GM18498 (cell line): ENCODE data around the gene GTF3C5.
A peak's percentile ranks its signal among the peaks of the same experiment; 100 is the strongest.
"Not testable (repeated sequence)": the region's sequence is repeated elsewhere in the genome, so short reads cannot be mapped to it uniquely, and the experiment has no call there.

Experiments used
- ATAC-seq: cut with Tn5 transposase; IDR thresholded peaks from one replicate; pipeline ENCODE4 v1.9.1; 2021; ENCODE audit warnings: mild to moderate bottlenecking, moderate library complexity; ENCODE audit not compliant: unreplicated experiment

The GTF3C5 gene, protein sequence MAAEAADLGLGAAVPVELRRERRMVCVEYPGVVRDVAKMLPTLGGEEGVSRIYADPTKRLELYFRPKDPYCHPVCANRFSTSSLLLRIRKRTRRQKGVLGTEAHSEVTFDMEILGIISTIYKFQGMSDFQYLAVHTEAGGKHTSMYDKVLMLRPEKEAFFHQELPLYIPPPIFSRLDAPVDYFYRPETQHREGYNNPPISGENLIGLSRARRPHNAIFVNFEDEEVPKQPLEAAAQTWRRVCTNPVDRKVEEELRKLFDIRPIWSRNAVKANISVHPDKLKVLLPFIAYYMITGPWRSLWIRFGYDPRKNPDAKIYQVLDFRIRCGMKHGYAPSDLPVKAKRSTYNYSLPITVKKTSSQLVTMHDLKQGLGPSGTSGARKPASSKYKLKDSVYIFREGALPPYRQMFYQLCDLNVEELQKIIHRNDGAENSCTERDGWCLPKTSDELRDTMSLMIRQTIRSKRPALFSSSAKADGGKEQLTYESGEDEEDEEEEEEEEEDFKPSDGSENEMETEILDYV

DNA sequence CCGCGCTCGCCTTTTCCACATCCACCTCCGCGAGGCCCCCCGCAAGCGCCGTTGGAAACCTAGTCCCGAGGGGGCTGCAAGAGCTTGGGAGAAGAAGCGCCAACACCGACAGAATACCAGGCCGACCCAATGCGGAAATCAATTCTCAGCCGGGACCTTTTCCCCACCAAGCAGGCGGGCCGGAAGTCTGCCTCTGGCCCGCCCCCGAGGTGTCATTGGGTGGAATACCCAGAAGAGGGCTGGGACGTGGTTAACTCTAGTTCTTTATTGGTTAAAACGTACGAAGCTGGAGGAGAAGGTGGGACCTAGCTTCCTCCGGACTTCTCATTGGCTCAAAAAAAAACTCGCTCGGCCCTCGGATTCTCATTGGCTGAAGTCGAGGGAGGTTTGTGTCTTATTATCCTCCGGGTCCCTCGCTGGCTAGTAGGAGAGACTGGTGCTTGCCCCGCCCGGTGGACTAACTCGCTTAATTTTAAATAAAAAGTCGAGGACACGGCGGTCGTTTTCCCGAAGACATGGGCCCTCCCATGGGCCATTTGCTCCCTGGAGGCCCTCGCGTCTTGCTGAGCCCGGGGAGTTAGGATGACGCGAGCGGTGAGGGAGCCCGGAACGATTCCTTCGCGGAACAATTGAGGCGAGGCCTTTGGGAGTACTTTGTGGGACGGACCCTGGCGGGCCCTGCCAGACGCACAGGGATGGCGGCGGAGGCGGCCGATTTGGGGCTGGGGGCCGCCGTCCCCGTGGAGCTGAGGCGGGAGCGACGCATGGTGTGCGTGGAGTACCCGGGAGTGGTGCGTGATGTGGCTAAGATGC, at the start of gene GTF3C5:
GTF3C5 (plus strand) TSS at position 681 of the 813 bp plus-strand sequence; CDS start at position 696, 15 bp downstream.
- ATAC-seq: peak; percentile 91

DNA sequence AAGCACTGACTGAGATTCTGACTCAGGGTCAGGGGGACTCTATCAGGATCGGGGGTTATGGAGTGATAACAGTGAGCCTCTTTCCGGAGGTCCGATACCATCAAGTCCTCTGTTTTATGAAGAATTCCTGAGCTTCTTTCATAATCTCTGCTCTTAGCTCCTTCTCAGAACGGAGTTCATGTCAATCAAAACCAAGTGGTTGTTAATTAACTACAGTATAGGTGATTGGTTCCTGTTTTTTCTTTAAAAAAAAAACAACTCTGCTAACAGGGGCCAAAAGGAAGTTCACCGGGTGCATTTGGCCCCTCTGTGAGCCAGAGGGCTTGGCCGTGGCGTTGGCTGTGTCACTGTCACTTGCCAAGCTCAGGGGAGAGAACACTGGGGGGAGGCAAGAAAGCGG, 48.3 kb upstream of the GTF3C5 start:
- no peak for ATAC-seq

DNA sequence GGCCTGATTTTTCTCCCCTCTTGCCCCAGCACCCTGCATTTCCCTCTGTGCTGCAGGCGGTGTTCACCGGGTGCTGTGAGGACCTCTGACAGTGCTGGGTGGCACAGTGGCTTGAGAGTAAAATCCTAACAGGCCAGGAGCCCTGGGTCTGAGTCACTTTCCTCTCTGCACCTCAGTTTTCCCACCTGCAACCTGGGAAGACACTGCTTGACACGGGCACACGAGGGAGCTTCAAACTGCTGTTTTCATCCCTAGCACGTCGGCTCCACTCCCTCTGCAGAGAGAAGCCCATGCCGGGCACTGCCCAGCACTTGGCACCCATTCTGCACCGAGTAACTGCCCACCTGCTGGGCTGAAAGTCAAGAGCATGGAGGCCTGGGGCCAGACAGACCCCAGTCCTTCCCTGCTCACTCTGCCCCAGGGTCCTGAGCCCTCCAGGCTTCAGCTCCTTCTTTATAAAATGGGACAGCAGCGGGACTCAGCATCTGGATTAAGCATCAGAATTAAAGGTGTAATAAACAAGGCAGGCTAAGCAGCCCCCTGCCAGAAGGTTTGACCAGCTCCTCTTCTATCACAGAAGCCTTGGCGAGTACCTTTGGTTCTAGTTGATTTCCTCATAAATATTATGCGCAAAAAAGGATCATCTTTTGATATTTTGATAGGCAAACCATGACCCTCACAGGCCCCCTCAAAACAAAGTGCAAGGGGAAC, 47.2 kb upstream of the GTF3C5 start:
- no peak for ATAC-seq

DNA sequence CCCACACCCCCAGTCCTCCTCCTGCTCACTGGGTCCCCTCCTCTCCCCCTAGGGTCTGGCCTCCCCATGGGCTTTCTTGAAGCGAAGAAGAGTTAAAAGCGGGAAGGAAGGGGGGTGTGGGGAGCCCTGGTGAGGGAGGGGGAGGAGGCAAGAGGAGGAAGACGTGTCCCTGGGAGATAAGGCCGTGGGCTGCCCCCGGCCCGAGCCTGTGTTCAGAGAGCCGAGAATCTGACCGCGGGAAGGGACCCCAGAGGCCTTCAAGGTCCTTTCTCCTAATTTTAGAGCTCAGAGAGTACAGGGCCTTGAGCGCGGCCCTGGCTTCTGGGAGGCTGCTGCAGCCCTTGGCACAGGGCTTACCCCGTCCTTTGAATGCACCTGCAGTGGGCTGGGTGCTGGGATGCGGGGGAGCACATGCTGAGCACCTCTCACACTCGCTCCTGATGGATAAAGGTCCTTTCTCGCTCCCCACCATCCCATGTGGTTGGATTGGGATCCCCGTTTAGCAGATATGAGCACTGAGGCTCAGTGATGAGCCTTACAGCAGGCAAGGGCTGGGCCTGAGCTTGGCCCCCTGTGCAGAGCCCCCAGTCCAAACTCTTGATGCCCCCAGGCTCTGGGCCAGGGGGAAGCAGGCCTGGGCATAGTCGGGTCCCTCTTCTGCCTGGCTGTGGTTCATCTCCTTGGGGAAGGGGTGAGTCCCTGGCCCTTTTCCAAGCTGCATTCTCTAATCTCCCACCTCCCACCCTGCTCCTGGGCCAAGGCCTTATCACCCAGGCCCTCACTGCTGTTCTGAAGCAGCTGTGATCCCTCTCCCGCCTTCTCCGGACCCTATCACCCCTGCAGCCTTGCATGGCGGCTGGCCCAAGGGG, 46.4 kb upstream of the GTF3C5 start:
- no peak for ATAC-seq

DNA sequence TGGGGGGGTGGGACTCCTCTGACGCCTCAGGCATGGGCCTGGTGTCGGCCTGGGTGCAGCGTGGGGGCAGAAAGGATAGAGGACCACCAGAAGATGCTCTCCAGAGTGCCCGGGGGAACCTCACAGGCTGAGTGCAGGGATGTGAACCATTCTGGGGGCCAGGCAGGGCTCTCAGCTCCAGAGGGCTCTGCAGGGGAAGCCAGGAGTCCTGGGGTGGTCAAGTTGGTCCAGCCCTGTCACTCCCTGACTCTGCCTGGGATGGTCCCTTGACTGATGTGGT, 45.8 kb upstream of the GTF3C5 start:
- ATAC-seq: no peak

DNA sequence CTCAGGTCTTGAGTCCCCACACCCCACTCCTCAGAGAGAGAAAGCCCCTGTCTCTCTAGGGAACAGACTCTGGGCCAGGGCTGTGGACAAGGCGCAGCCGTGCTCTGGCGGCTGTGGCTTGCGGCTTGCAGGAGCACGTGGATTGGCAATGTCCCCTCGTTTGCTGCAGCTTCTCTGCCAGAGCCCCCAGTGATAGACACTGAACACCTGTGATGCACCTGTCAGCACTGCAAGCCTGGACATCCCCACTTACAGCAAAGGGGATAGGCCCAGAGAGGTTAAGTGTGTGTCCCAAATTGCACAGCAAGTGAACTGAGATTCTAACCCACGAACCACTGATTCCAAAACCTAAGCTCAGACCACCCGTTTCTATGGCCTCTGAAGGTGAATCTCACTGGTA, 45.3 kb upstream of the GTF3C5 start:
- ATAC-seq: no peak

DNA sequence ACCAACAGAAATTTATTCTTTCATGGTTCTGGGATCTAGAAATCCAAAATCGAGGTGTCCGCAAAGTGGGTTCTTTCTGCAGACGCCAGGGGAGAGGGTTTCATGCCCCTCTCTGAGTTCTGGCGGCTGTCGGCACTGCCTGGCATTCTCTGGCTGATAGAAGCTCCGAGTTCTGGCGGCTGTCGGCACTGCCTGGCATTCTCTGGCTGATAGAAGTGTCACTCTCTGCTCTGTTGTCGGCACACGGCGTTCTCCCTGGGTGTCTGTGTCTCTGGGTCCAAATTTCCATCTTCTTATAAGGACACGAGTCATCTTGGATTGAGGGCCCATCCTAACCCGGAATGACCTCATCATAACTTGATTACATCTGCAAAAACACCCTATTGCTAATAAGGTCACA, 44.7 kb upstream of the GTF3C5 start:
- ATAC-seq: no peak

DNA sequence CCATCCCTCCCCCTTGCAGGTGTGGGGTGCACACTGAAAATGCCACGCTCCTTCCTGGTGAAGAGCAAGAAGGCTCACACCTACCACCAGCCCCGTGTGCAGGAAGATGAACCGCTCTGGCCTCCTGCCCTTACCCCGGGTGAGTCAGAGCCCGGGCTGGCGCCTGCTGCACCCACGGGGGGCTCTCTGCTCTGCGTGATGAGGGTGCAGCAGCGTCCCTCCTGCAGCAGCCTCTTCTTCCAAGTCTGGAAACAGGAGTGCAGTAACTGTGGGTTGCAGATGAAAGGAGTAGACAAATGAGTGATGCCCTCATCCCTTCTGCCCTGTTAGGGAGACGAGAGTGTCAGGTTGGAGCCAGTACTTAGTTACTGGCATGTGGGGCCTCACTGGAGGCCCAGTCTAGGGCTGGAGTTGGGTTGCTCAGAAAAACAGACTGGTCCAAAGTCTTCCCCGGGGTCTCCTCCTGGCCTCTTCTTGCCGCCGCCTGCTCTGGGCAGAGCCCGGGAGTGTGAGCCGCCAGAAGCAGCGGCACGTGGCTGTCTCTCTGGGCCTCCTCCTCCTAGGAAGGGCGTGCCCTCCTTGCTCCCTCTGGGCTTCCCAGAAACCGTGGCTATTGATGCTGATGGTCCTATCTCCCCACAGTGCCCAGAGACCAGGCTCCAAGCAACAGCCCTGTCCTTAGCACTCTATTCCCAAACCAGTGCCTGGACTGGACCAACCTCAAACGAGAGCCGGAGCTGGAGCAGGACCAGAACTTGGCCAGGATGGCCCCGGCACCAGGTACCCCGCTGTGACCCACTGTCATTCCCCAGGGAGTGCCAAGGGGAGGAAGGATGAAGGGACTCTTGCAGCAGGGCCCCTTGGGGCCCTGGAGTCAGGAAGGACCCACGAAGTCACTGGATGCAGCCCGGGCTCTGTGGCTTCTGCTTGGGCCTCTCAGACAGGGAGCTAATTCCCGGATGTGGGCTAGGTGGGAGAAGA, 43.9 kb upstream of the GTF3C5 start:
- ATAC-seq: no peak

DNA sequence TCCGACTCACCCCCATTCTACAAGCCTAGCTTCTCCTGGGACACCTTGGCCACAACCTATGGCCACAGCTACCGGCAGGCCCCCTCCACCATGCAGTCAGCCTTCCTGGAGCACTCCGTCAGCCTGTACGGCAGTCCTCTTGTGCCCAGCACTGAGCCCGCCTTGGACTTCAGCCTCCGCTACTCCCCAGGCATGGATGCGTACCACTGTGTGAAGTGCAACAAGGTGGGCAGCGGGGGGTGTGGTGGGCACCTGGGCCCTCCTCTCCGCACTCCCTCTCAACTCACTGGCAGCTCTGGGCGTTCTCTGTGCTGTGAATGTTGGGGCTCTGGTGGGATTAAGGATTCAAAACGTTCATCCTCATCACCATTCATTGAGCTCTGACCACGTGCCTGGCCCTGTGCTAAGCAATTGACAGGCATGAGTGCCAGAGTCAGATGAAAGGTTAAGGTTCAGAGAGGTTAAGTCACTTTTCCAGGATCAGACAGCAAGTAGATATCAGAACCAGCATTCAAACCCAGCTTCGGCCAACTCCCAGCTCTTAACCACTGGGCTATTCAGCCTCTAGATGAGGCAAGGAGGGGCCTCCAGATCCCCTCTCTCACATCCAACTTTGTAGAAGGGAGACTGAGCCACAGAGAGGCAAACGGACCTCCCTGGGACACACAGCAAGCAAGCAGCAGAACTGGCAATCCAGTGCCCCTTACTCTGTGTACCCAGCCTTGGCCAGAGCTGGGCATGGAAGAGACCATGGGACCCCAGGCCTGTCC, 42.4 kb upstream of the GTF3C5 start:
- no peak for ATAC-seq

DNA sequence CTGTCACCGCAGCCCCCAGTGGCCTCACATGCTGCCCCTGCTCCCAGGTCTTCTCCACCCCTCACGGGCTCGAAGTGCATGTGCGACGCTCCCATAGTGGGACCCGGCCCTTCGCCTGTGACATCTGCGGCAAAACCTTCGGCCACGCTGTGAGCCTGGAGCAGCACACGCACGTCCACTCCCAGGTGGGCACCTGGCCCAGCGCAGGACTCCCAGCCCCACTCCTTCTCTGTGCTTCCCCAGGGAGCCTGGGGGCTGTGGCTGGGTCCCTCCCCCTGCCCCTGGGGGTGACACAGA, 41.8 kb upstream of the GTF3C5 start:
- no peak for ATAC-seq

DNA sequence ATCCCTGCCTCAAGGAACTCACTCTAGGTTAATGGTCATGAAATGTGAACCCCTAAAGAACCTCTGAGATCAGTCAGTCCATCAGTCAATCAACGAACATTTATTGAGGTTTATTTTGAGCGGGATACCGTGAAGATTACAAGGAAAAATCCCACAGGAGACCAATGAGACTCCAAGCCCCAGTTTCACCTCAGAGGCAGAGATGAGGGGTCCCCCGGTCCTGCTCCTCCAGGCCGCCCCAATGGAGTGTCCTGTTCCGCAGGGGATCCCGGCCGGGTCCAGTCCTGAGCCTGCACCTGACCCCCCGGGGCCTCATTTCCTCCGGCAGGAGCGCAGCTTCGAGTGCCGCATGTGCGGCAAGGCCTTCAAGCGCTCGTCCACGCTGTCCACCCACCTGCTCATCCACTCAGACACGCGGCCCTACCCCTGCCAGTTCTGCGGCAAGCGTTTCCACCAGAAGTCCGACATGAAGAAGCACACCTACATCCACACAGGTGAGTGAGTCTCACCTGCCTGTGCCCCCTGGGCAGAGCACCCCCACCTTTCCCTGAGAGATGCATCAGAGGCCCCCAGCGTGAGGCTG, 41.3 kb upstream of the GTF3C5 start:
- ATAC-seq: no peak

DNA sequence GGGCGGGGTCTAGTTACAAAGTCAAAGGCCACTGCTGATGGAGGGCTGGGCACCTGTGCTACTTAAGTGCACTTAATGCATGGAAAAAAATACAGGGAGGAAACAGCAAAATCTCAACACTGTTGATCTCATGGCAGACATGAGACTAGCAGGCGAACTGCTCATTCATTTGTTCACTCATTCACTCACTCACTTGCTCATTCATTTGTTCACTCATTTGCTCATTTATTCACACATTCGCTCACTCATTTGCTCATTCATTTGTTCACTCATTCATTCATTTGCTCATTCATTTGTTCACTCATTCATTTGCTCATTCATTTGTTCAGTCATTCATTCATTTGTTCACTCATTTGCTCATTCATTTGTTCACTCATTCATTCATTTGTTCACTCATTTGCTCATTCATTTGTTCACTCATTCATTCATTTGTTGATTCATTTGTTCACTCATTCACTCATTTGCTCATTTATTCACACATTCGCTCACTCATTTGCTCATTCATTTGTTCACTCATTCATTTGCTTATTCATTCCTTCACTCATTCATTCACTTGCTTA, 40.7 kb upstream of the GTF3C5 start:
- not testable (repeated sequence) for ATAC-seq

DNA sequence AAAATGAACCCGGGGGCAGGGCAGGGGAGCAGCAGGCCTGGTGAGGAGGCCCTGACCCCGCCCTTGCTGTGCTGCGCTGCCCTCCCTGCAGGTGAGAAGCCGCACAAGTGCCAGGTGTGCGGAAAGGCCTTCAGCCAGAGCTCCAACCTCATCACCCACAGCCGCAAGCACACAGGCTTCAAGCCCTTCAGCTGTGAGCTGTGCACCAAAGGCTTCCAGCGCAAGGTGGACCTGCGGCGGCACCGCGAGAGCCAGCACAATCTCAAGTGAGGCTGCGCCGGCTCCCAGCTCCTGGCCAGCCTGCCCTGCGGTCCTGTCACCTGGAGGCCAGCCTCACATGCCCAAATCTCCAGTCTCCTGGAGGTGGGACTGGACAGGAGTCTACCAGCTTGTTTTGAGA, 40.0 kb upstream of the GTF3C5 start:
- ATAC-seq: no peak

DNA sequence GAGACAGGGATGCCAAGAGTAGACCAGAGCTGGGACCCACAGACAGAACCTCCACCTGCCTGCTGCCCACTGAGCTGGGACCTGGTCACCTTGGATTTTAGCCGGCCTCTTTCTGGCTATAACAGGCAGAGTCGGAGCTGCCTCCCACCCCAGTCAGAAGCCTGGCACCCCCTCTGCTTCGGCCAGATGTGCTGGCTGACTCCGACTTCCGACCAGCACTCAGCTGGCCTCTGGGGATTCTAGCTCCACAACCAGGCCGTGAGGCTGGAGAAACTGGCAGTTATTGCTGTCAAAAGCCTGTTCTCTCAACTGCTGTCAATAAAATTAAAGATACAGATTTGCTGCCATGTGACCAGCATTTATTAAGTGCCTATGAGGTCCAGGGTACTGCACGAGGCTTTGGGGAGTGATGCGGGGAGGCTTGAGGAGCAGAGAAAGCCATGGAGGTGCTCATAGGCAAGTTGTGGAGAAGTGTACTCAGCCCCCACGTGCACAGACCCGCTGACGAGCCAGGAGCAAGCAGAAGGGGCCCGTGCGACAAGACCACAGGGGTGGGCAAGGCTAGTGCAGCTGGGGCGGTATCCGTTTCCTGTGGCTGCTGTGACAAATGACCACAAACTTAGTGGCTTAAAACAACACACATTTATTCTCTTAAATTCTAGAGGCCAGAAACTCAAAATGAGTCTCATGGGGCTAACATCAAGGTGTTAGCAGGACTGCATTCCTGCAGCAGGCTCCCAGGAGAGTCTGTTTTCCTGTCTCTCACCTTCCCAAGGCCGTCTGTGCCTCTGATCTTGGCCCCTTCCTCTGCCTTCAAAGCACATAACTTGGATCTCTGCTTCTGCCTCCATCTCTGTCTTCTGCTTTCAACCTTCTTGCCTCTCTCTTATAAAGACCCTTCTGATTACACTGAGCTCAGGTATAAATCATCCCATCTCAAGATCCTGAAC, 39.2 kb upstream of the GTF3C5 start:
- ATAC-seq: no peak

DNA sequence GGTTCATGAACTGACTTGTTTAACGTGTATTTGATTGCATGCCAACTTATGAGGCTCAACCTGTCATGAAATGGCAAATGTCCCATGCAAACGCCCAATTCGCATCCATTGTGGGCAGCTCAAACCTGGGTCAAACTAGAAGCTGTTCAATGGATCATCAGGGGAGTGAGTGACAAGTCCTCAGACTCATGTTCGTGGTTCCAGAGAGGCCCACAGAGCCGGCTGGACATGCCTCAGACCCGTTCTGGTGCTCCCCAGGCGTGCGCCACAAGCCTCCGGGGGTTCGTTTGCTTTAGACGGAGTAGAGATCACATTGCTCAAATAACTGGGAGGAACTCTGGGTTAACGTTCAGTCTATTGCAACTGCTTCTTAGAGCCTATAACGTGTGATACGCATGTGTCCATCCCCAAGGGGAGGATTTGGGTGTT, 37.3 kb upstream of the GTF3C5 start:
- ATAC-seq: no peak

DNA sequence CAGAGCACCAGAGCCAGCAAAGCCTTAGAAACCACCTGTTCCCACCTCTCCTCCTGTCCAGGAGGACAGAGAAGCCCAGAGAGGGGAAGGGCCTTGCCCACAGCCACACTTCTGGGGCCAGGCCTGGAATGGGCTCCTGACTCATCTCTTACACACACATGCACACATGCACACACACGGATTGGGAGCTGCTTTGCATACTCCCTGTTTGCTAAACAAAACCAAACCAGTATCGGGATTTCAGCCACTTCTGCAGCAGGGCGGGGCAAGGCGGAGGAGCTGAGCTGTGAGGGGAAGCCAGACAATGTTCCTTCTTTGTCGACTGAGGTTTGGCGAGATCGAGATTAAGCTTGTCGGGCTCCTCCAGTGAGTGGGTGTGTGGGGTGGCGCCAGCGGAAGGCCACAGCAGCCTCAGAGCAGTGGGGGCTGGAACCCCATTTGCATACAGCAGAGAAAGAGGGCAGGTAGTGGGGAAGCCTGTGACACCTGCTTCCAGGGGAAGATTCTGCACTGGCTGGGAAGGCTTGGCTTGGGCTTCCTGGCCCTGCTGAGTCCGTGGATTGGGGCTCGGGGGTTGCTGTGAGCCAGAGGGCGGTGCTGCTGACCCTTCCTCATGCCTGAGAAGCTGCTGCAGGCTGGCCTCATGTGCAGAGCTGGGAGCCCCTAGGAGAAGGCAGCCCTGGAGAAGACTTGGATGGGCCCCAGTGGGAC, 36.2 kb upstream of the GTF3C5 start:
- peak; percentile 56 for ATAC-seq

DNA sequence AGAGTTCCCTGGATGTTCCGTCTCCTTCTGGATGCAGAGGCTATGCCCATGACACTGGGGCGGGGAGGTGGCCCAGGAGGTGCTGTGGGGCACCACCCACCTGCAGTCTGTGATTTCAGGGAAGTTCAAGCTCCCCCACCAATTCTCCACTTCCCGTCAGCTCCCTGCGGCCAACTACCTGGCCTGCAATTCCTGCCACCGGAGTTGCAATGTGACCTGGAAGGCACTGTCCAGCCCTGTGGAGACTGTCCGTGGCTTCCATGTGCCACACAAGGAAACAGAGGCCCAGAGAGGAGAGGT, 35.7 kb upstream of the GTF3C5 start:
- no peak for ATAC-seq
